HG02938 (cell line): ENCODE measurements around the gene SGSH.
"Not testable (repeated sequence)": the region's sequence is repeated elsewhere in the genome, so short reads cannot be mapped to it uniquely, and the experiment has no call there.

Experiments
- ATAC-seq: cut with Tn5 transposase; IDR thresholded peaks from one replicate; pipeline ENCODE4 v1.9.1; 2021; ENCODE audit warnings: mild to moderate bottlenecking, moderate library complexity; ENCODE audit not compliant: unreplicated experiment

The SGSH gene

DNA sequence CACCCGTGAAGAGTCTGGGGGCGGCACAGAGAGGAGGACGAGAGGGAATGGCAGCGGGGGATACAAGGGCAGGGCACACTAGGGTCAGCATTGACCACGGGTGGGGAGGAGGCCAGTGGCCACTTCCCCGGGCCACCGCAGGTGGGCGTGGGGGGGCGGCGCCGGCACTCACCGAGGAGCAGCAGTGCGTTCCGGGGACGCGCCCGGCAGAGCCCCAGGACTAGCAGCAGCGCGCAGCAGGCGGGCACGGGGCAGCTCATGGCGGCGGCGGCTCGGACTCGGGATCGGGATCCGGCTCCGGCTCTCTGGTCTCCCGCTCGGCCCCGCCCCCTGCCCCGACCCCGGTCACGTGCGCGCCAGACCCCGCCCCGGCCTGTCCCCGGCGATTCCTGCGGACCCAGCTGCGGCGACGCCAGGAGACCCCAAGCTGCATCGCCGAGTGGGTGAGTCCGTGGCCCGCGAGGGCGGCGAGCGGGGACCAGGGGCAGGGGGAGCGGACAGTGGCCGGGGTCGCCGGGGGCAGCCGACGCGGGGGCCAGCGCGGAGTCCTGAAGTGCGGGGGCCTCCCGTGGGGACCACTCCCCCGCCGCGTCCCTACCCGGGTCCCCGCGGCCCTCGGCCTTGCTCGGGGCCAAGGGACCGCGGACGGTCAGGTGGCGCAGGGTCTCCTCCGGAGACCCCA is at the start of gene SGSH, which contains the start of gene SLC26A11:
SGSH (minus strand) TSS at position 280 of the 682 bp plus-strand sequence; CDS start at position 260, 20 bp downstream.
SLC26A11 (plus strand) TSS at position 374 of the 682 bp plus-strand sequence. CDS start 1,134 bp downstream, outside the sequence.
- peak; percentile 34 for ATAC-seq

DNA sequence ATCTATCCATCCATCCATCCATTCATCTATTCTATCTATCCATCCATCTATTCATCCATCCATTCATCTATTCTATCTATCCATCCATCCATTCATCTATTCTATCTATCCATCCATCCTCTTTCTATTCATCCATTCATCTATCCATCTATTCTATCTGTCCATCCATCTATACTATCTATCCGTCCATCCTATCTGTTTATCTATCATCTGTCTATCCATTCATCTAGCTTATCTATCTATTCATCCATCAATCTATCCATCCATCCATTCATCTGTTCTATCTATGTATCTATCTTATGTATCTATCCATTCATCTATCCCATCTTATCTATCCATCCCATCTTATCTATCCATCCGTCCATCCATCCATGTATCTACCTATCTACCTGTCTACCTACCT is 49.3 kb upstream of the SGSH start:
- no peak for ATAC-seq

GRCh38 chr17:80268427-80268826 is 48.3 kb upstream of the SGSH start:
- no peak for ATAC-seq

- no peak for ATAC-seq
These were observed 47.3 kb upstream of the SGSH start for GRCh38 chr17:80267391-80267790.

DNA sequence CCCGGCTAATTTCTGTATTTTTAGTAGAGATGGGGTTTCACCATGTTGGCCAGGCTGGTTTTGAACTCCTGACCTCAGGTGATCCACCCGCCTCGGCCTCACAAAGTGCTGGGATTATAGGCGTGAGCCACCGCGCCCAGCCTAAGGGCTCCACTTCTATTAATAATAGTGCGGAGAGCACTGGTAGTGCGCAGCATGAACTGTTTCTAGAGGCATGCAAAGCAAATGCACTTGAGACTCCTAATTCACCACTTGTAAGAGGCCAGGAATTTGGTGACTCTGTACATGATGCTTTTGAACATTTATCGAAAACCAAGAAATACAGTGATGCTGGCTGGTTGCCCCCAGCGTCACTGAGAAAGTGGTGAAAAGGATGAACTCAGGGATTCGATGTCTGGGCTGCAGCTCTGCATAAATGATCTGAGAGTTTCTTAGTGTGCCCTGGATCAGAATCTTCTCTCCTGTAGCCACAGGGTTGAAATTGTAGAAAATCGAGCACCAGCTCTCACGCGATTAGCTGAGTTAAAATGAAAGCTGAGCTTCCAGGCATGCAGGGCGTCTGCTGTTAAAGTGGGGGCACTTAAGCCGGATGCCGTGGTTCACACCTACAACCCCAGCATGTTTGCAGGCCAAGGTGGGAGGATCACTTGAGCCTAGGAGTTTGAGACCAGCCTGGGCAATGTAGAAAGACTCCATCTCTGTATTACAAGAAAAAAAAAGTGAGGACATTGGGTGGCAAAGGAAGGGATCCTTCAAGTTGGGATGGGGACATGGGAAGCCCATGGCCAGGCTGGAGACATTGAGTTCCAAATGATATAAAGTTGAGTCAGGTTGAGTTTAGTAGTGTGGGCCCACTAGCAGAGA is 45.3 kb upstream of the SGSH start:
- ATAC-seq, result no peak

GRCh38 chr17:80264205-80265075 is 44.3 kb upstream of the SGSH start:
- no peak for ATAC-seq

DNA sequence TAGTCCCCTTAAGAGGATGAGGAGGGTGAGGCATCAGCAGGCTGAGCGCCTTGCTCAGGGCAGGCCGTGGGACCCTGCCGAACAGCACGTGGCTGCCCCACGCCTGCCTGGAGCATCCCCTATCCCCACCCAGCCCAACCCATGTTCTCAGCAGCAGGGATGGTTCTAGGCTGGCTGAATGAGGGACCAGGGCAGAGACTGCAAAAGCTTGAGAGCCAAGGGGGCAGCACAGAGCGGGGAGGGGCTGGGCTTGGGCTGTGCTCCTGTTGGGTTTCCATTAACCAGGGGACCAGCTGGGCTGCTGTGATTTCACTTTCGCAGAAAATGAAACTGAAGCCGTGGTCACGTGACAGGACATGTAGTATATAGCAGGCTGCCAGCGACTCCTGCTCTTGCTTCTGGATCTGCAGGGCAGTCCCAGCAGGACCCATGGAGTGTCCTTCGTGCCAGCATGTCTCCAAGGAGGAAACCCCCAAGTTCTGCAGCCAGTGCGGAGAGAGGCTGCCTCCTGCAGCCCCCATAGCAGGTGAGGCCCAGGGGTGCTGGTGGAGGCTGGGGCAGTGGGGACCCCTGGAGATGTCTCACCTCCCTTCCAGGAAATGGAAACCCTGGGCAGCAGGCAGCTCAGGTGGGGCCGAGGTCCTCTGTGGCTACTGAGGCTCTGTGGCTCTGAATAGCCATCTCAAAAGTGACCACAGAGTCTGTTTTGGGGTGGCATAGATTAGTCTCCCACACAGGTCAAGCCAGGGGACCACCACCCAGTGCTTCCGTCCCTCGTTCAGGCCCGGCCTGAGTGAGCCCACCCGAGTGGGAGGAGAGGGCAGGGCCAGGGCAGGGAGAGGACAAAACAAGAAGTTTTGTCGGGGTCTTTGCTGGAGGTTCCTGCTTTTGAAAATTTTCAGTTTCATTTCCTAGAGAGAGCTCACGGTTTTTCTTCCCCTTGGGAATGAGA is 43.4 kb upstream of the SGSH start:
- ATAC-seq, result no peak

DNA sequence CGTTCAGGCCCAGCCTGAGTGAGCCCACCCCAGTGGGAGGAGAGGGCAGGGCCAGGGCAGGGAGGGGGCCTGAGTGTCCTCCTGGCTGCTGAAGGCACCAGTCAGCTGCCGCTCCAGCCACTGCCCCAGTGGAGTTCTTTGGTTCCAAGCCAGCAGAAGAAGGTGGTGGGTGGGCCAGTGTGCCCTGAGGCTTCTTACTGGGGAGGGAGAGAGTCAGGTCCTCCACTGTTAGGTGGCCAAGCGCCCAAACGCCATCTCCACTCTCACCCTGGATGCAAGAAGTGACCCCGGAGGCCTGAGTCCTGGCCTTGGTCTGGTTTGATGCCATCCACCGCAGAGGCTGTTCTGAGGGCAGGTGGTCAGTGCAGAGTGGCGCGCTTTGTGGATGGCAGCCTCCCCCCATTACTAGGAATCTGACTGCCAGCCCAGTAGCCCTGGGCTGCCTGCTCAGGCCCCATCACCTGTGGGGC is 42.7 kb upstream of the SGSH start:
- no peak for ATAC-seq

GRCh38 chr17:80262291-80262690 is 42.2 kb upstream of the SGSH start:
- no peak for ATAC-seq

GRCh38 chr17:80261895-80262279 is 41.8 kb upstream of the SGSH start:
- ATAC-seq, result no peak

DNA sequence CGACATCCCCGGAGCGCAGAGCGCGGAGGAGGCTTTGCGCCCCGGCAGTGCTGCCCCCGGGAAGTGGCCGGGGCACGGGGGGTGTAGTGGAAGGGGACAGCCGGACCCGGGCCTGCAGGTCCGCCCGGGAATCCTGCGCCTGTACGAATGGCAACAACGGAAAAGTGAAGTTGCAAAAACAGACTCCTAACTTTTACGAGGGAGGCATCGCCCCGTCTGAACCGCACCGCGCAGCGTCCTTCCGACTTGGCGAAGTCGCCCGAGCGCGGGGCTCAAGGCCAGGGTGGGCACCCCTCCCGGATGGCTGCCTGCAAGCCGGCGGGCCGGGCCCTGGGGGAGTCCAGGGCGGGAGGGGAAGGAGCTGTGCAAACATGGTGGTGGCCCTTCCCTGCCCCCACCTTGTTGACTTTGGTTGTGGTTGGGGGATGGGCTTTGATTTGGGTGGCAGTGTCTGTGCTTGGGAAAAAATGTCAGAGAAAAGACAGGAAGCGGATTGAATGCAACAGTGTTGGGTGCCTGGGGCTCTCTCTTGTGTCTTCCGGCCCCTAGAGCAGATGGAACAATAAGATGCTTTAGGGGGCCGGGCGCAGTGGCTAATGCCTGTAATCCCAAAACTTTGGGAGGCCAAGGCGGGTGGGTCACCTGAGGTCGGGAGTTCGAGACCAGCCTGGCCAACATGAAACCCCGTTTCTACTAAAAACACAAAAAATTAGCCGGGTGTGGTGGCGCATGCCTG is 41.2 kb upstream of the SGSH start:
- ATAC-seq, result no peak

DNA sequence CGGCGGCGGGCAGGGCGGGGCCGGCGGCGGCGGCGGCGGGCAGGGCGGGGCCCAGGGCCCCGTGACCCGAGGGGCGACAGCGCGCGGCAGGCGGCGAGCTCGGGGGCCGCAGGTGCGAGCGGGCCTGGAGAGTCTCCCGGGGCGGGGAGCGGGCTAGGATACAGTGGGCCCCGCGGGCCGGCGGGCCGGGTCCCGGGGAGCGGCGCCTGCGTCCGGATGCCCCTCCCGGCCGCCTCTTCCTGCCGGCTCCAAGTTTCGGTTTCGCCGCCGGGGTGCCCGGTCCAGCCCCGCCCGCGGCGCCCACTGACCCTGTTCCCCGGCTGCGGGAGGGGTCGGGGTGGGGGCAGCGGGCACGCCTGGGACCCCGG is 40.6 kb upstream of the SGSH start, which contains the start of gene RNF213:
RNF213 (plus strand) TSS at position 62 of the 368 bp plus-strand sequence. CDS start 2,830 bp downstream, outside the sequence.
- ATAC-seq, result no peak

- no peak for ATAC-seq
These were observed 40.0 kb upstream of the SGSH start for GRCh38 chr17:80260069-80260535.

DNA sequence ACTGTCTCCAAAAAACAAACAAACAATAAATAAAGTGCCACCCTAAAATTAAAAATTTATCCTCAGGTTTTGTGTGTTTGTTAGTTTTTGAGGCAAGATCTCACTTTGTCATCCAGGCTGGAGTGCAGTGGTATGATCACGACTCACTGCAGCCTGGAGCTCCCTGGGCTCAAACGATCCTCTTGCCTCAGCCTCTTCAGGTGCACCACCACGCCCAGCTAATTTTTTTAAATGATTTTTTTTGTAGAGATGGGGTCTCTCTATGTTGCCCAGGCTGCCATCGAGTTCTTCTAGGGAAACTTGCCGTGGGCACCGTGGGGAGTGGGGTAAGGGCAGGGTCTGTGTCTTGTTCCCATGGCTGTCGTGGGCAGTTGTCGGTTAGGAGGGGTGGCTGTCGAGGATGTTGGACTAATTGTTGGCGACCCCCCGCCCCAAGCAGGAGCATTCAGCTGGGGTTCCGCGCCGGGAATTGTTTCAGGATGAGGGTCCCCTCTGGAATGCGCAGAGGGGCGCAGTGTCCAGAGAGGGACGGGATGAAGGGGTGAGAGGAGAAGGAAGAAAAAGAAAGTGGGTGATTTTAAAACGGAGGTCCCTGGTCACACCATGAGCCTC is 39.4 kb upstream of the SGSH start:
- ATAC-seq, result no peak

DNA sequence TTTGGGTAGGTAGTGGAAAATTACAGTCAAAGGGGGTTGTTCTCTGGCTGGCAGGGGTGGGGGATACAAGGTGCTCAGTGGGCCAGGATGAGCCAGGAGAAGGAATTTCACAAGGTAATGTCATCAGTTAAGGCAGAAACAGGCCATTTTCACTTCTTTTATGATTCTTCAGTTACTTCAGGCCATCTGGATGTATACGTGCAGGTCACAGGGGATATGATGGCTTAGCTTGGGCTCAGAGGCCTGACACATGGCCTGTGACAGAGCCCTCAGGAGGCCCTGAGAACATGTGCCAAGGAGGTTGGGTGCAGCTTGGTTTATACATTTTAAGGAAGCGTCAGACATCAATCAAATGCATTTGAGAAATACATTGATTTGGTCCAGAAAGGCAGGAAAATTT is 38.2 kb upstream of the SGSH start:
- ATAC-seq, result not testable (repeated sequence)

DNA sequence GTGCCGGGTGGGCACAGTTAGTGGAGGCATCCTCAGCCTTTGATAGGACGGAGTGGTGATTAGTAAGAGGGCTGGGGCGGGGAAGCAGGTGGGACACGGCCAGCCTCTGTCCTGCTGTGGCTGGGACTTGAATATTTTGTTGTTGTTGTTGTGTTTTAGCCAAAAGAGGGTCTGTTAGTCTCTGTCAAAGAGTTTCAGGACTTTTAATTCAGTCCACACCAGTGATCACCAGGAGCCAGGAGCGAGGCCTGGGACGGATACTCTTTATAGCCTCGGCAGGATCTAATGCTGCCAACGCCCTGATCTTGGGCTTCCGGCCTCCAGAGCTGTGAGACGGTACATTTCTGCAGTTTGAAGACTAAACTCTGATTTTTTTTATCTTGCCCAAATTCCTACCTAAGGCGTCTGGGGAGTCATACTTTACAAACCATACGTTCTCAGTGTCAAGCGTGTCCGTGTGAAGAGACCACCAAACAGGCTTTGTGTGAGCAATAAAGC is 37.6 kb upstream of the SGSH start:
- ATAC-seq, result no peak

DNA sequence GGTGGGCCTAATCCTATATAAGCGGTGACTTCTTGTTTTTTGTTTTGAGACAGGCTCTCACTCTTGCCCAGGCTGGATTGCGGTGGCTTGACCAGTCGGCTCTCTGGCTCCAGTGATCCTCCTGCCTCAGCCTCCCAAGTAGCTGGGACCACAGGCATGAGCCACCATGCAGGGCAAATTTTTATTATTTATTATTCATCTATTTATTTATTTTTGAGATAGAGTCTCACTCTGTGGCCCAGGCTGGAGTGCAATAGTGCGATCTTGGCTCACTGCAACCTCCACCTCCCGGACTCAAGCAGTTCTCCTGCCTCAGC is 35.9 kb upstream of the SGSH start:
- no peak for ATAC-seq

GRCh38 chr17:80254396-80255251 is 34.5 kb upstream of the SGSH start:
- no peak for ATAC-seq
